IPS-18a (cell line): Measurements from ENCODE around the gene CD244.
"Not testable (repeated sequence)": the region's sequence is repeated elsewhere in the genome, so short reads cannot be mapped to it uniquely, and the experiment has no call there.

Experiments used
- H3K27ac ChIP-seq: one replicate; pipeline ENCODE4 v1.5.1; 2013; ENCODE audit warnings: low read length
- H3K27me3 ChIP-seq: one replicate; pipeline ENCODE4 v1.6.1; 2013; ENCODE audit warnings: mild to moderate bottlenecking, low read length; ENCODE audit not compliant: control insufficient read depth, insufficient read depth
- H3K36me3 ChIP-seq: one replicate; pipeline ENCODE4 v1.6.1; 2013; ENCODE audit warnings: low read depth, low read length; ENCODE audit not compliant: control insufficient read depth
- H3K4me1 ChIP-seq: one replicate; pipeline ENCODE4 v1.6.1; 2013; ENCODE audit warnings: low read depth, low read length; ENCODE audit not compliant: control insufficient read depth
- H3K4me3 ChIP-seq: one replicate; pipeline ENCODE4 v1.5.1; 2013; ENCODE audit warnings: low read length
- H3K9ac ChIP-seq: one replicate; pipeline ENCODE4 v1.6.1; 2013; ENCODE audit warnings: mild to moderate bottlenecking, low read length, moderate library complexity
- H3K9me3 ChIP-seq: one replicate; pipeline ENCODE4 v1.6.1; 2013; ENCODE audit warnings: low read depth, low read length; ENCODE audit not compliant: control insufficient read depth

CD244 gene

GRCh38 chr1:160794376-160794775, 68.3 kb downstream of the CD244 start:
- H3K27me3 ChIP-seq, result no peaks in the 10 kb centered on the region
- H3K9ac ChIP-seq, result no peak overlapping the region
- H3K27ac ChIP-seq, result no peak overlapping the region
- H3K9me3 ChIP-seq, result no peaks in the 10 kb centered on the region
- no peaks in the 10 kb centered on the region for H3K36me3 ChIP-seq
- no peak overlapping the region for H3K4me3 ChIP-seq
- H3K4me1 ChIP-seq, result no peaks in the 10 kb centered on the region

DNA sequence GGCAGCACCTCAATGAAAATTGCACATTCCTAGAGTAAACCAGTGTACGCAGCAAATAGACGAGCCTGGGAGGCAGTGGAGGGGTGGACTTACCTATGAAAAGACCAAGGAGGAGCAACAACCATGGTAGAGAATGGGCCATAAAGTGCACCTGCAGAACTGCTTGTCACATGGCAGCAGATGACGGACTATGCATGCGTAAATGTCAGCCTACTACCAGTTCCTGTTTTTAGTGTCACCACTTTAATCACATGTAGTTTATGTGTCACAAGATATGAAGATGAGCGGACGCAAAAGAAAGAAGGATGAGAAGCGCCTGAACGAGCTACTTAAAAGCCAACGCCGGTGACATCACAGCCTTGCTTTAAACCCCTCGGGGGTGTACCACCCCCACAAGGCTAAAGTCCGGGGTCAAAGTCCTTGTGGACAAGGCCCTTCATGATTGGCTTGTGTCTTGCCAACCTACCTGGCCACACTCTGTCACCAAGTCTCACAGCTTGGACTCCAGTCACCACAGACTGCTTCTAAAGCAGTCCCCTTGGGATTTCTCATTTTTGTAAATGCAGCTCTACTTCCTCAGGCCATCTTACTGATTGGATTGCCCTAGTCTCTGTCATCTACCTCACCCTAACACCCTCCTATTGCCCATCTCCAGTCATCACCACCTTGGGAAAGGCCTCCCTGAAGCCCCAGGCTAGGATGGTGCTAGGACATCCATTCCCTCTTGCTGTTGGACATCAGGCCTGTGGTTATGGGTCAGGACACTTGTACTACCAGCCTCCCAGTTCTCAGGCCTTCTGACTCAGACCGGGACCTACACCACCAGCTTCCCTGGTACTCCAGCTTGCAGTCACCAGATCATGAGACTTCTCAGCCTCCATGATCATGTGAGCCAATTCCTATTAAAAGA, 72.7 kb downstream of the CD244 start:
- Histone ChIP-seq H3K4me1 (no peaks in the 10 kb centered on the region), H3K4me3 (no peak overlapping the region), H3K27ac (no peak overlapping the region), H3K27me3 (no peaks in the 10 kb centered on the region), H3K36me3 (no peaks in the 10 kb centered on the region), H3K9ac (no peak overlapping the region), H3K9me3 (no peaks in the 10 kb centered on the region)

GRCh38 chr1:160789051-160789701, 73.5 kb downstream of the CD244 start:
- Histone ChIP-seq H3K27me3 (no peaks in the 10 kb centered on the region), H3K36me3 (no peaks in the 10 kb centered on the region), H3K9me3 (no peaks in the 10 kb centered on the region), H3K4me3 (no peak overlapping the region), H3K9ac (no peak overlapping the region), H3K27ac (no peak overlapping the region), H3K4me1 (no peaks in the 10 kb centered on the region)

- H3K4me3 ChIP-seq, H3K9ac ChIP-seq, H3K4me1 ChIP-seq, H3K27me3 ChIP-seq, H3K27ac ChIP-seq, H3K36me3 ChIP-seq, H3K9me3 ChIP-seq: not testable (repeated sequence)
Measured at GRCh38 chr1:160782988-160783765, 79.5 kb downstream of the CD244 start.

GRCh38 chr1:160781914-160782689, 80.6 kb downstream of the CD244 start:
- H3K27ac ChIP-seq, result no peak overlapping the region
- H3K9ac ChIP-seq, result no peak overlapping the region
- H3K27me3 ChIP-seq, result no peaks in the 10 kb centered on the region
- no peaks in the 10 kb centered on the region for H3K9me3 ChIP-seq
- H3K4me3 ChIP-seq, result no peak overlapping the region
- H3K36me3 ChIP-seq, result no peaks in the 10 kb centered on the region
- no peaks in the 10 kb centered on the region for H3K4me1 ChIP-seq

DNA sequence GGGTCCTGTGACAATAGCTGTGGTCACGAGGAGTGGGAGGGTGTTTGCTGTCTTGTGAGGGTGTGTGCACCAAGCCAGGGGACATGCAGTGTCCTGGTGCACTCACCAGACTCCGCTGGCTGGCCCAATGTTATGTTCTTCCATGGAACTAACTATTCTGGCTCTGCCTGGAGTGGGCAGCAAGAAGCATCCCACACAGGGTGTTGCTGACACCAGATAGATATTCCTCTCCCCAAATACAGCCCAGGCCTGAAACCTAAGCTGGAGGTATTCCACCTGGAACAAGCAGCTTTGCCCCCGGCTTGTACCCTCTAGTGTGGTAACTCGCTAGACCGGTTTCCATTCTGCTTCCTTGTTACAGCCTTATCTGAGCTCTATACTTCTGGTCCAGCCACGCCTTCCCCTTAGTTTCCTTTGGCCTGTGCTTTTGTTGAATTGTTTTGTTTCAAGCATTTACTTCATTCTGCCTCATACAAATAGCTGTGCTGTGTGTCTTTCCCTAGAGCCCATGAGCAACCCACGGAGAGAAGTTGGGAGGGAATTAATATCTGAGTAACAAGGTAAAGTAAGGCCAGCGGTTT, 81.4 kb downstream of the CD244 start:
- no peaks in the 10 kb centered on the region for H3K9me3 ChIP-seq
- H3K27ac ChIP-seq, result no peak overlapping the region
- H3K27me3 ChIP-seq, result no peaks in the 10 kb centered on the region
- H3K36me3 ChIP-seq, result no peaks in the 10 kb centered on the region
- H3K4me3 ChIP-seq, result no peak overlapping the region
- H3K9ac ChIP-seq, result no peak overlapping the region
- H3K4me1 ChIP-seq, result no peaks in the 10 kb centered on the region

DNA sequence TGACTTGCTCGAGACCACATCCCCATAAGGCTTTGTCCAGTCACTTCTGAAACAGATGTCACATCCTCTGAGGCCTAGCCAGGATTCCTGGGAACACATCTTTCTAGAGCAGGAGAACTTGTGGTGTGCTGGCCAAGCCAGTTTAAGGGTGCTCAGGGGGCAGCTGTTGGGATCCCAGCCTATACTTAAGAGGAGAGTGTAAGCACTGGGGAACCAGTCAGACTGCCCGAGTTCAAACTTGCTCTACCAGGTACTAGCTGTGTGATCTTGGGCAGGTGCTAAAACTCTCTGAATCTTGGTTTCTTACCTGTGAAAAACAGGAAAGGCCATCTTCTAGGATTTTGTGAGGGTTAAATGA, 82.3 kb downstream of the CD244 start:
- Histone ChIP-seq H3K9me3 (no peaks in the 10 kb centered on the region), H3K9ac (no peak overlapping the region), H3K27me3 (no peaks in the 10 kb centered on the region), H3K4me1 (no peaks in the 10 kb centered on the region), H3K36me3 (no peaks in the 10 kb centered on the region), H3K27ac (no peak overlapping the region), H3K4me3 (no peak overlapping the region)
